Esophagus muscularis mucosa (tissue), 4 donors: Measurements from ENCODE around the gene MLLT3.

Source experiments
- EP300 ChIP-seq: sonication (generic); formaldehyde crosslinking; IDR thresholded peaks from one replicate; pipeline ENCODE4 v1.6.1; 2017; ENCODE audit warnings: antibody characterized with exemption
- POLR2AphosphoS5 ChIP-seq, 2 donors: sonication (generic); formaldehyde crosslinking; IDR thresholded peaks; one replicate each; pipeline ENCODE4 v1.6.1; 2017; ENCODE audit warnings: antibody characterized with exemption in 2 of 2
- TF ChIP-seq, protein P1 (sequence below), 3 experiments: fragments of 200-600 bp in 2 of 3; fragments of 450-650 bp in 1 of 3; sonication (generic) in 2 of 3; IDR thresholded peaks; one replicate each; pipeline ENCODE4 v1.5.1; 2017 to 2019; ENCODE audit warnings: antibody characterized with exemption in 3 of 3, mild to moderate bottlenecking in 2 of 3, moderate library complexity in 1 of 3

DNA sequence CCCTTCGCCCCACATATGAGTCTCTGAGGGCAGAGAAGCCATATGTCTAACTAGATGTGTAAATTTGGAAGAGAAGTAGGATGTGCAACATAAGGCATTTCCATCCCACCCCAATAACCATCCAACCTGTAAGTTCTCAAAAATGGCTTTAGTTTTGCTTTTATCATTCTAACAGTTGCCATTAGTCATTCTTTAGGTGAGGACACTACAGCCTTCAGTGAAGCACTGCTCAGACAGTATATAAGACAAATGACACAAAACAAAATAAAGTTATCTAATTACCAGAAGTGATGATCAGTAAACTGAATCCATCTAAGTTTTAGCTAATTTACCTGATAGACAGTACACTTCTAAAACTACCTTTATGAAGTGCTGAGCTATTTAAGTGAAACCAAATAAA lies 23.9 kb downstream of the MLLT3 start:
- TF ChIP-seq, protein P1, sequence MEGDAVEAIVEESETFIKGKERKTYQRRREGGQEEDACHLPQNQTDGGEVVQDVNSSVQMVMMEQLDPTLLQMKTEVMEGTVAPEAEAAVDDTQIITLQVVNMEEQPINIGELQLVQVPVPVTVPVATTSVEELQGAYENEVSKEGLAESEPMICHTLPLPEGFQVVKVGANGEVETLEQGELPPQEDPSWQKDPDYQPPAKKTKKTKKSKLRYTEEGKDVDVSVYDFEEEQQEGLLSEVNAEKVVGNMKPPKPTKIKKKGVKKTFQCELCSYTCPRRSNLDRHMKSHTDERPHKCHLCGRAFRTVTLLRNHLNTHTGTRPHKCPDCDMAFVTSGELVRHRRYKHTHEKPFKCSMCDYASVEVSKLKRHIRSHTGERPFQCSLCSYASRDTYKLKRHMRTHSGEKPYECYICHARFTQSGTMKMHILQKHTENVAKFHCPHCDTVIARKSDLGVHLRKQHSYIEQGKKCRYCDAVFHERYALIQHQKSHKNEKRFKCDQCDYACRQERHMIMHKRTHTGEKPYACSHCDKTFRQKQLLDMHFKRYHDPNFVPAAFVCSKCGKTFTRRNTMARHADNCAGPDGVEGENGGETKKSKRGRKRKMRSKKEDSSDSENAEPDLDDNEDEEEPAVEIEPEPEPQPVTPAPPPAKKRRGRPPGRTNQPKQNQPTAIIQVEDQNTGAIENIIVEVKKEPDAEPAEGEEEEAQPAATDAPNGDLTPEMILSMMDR (IDR thresholded peaks at IDR 0.05): no peak
- TF ChIP-seq EP300 (no peak), POLR2AphosphoS5 (IDR thresholded peaks at IDR 0.05) (no peak)
